ENCODE measurements around the gene CD58. TPM values are rescaled to one million over a fixed set of nuclear protein-coding genes. Genes with fewer than 3 reads are reported as not detected.

CD58 gene
- total and polyA plus RNA-seq, 12 donors: 6.3 to 43.6 (median 12.5) TPM

- Histone ChIP-seq H3K4me1 (replicated peaks in 1 of 2) (peaks cover 3 to 11% of the 10 kb centered on the region in 2 donors), H3K27ac (peak overlapping the region in 1 of 5 donors; percentile 44), H3K36me3 (replicated peaks in 1 of 2) (no peaks in the 10 kb centered on the region), H3K27me3 (no peaks in the 10 kb centered on the region), H3K4me3 (no peak overlapping the region), H3K9me3 (replicated peaks in 1 of 3) (no peaks in the 10 kb centered on the region)
- WGBS, 4 donors: 61 to 72% (median 67%) methylated on average over 3 of the region's 3 CpGs
- TF ChIP-seq CTCF (IDR thresholded peaks at IDR 0.05) (no peak), POLR2A (IDR thresholded peaks at IDR 0.05) (no peak)
- intact Hi-C loops (cut with DNase I): no loop called here
- DNase-seq: no peak
These were observed 61.5 kb downstream of the CD58 start for GRCh38 chr1:116508984-116509980.

- 80 to 89% (median 85%) methylated on average over 3 to 4 of the region's 4 CpGs for WGBS, 4 donors
- no peak for DNase-seq
- peaks cover 3 to 11% of the 10 kb centered on the region in 2 donors for H3K4me1 ChIP-seq (replicated peaks in 1 of 2)
- no peaks in the 10 kb centered on the region for H3K36me3 ChIP-seq (replicated peaks in 1 of 2)
- H3K4me3 ChIP-seq: no peak overlapping the region
- intact Hi-C loops (cut with DNase I): no loop called here
- no peak for TF ChIP-seq POLR2A (IDR thresholded peaks at IDR 0.05)
- no peak for TF ChIP-seq CTCF (IDR thresholded peaks at IDR 0.05)
- H3K9me3 ChIP-seq (replicated peaks in 1 of 3): no peaks in the 10 kb centered on the region
- H3K27me3 ChIP-seq: no peaks in the 10 kb centered on the region
- peak overlapping the region in 1 of 5 donors; percentile 44 for H3K27ac ChIP-seq
These were observed 62.5 kb downstream of the CD58 start for GRCh38 chr1:116508085-116508983.

- no peaks in the 10 kb centered on the region for H3K27me3 ChIP-seq
- intact Hi-C loops (cut with DNase I): no loop called here
- no peaks in the 10 kb centered on the region for H3K36me3 ChIP-seq (replicated peaks in 1 of 2)
- DNase-seq: no peak
- no peaks in the 10 kb centered on the region for H3K9me3 ChIP-seq (replicated peaks in 1 of 3)
- H3K4me1 ChIP-seq (replicated peaks in 1 of 2): peaks cover 3 to 11% of the 10 kb centered on the region in 2 donors
- whole genome bisulfite sequencing, 4 donors: 78 to 91% (median 82%) methylated on average over 2 of the region's 2 CpGs
- no peak overlapping the region for H3K4me3 ChIP-seq
- no peak overlapping the region for H3K27ac ChIP-seq
- TF ChIP-seq POLR2A (IDR thresholded peaks at IDR 0.05): no peak
- TF ChIP-seq CTCF (IDR thresholded peaks at IDR 0.05): no peak
These were observed 63.2 kb downstream of the CD58 start for GRCh38 chr1:116507631-116508030.

Measured in adrenal gland (tissue), 12 donors.